MM.1S (cell line): Measurements from ENCODE around the gene PCBP1.

Source experiments
- DNase-seq: peaks from one replicate; pipeline ENCODE4 v3.0.0-alpha.2; 2015
- H2AFZ ChIP-seq: fragments of 300-600 bp; sonication (generic); 2 replicates; pipeline ENCODE4 v1.6.0; 2016; ENCODE audit warnings: antibody characterized with exemption, low read length
- H3F3A ChIP-seq: fragments of 300-600 bp; sonication (generic); 2 replicates; pipeline ENCODE4 v1.6.1; 2016; ENCODE audit warnings: mild to moderate bottlenecking, antibody characterized with exemption, low read length, moderate library complexity, mixed read lengths; ENCODE audit not compliant: insufficient read depth
- H3K27ac ChIP-seq: fragments of 300-600 bp; sonication (generic); 2 replicates; pipeline ENCODE4 v1.5.1; 2016; ENCODE audit warnings: mild to moderate bottlenecking, low read length
- H3K27me3 ChIP-seq: fragments of 300-600 bp; sonication (generic); replicated peaks from 2 replicates; pipeline ENCODE4 v1.6.0; 2016; ENCODE audit warnings: low read length; ENCODE audit not compliant: insufficient read depth
- H3K36me3 ChIP-seq: fragments of 300-600 bp; sonication (generic); replicated peaks from 2 replicates; pipeline ENCODE4 v1.6.1; 2016; ENCODE audit warnings: mild to moderate bottlenecking, low read length, mixed read lengths; ENCODE audit not compliant: insufficient read depth
- H3K4me1 ChIP-seq: fragments of 300-600 bp; sonication (generic); 2 replicates; pipeline ENCODE4 v1.6.1; 2016; ENCODE audit warnings: low read length, mixed read lengths
- H3K4me2 ChIP-seq: fragments of 300-600 bp; sonication (generic); 2 replicates; pipeline ENCODE4 v1.6.0; 2016; ENCODE audit warnings: low read depth, low read length
- H3K4me3 ChIP-seq: fragments of 300-600 bp; sonication (generic); 2 replicates; pipeline ENCODE4 v1.5.1; 2016; ENCODE audit warnings: low read length, mixed read lengths
- H3K79me2 ChIP-seq: fragments of 300-600 bp; sonication (generic); 2 replicates; pipeline ENCODE4 v1.6.1; 2016; ENCODE audit warnings: mixed run types, low read length, mixed read lengths
- H3K9ac ChIP-seq: fragments of 300-600 bp; sonication (generic); 2 replicates; pipeline ENCODE4 v1.6.1; 2016; ENCODE audit warnings: low read length, mixed read lengths
- H3K9me2 ChIP-seq: fragments of 300-600 bp; sonication (generic); replicated peaks from 2 replicates; pipeline ENCODE4 v1.6.1; 2016; ENCODE audit warnings: mild to moderate bottlenecking, low read length, mixed read lengths; ENCODE audit not compliant: insufficient read depth
- H3K9me3 ChIP-seq: fragments of 300-600 bp; sonication (generic); replicated peaks from 2 replicates; pipeline ENCODE4 v1.6.1; 2016; ENCODE audit warnings: mild to moderate bottlenecking, low read length, mixed read lengths; ENCODE audit not compliant: insufficient read depth
- H4K20me1 ChIP-seq: fragments of 300-600 bp; sonication (generic); 2 replicates; pipeline ENCODE4 v1.6.1; 2016; ENCODE audit warnings: mild to moderate bottlenecking, low read length, moderate library complexity, mixed read lengths; ENCODE audit not compliant: insufficient read depth
- EZH2 ChIP-seq: fragments of 300-600 bp; sonication (generic); optimal IDR thresholded peaks from 2 replicates; pipeline ENCODE3; 2017; ENCODE audit warnings: low read depth, mild to moderate bottlenecking, antibody characterized with exemption, low read length, mixed read lengths
- EZH2phosphoT487 ChIP-seq: fragments of 300-600 bp; sonication (generic); IDR thresholded peaks from 2 replicates; pipeline ENCODE4 v1.6.1; 2018; ENCODE audit warnings: antibody characterized with exemption, low read length
- TF ChIP-seq, protein P1 (sequence below): fragments of 300-600 bp; sonication (generic); IDR thresholded peaks from 2 replicates; pipeline ENCODE4 v1.5.1; 2016; ENCODE audit warnings: antibody characterized with exemption, low read length, mixed read lengths

Gene PCBP1

DNA sequence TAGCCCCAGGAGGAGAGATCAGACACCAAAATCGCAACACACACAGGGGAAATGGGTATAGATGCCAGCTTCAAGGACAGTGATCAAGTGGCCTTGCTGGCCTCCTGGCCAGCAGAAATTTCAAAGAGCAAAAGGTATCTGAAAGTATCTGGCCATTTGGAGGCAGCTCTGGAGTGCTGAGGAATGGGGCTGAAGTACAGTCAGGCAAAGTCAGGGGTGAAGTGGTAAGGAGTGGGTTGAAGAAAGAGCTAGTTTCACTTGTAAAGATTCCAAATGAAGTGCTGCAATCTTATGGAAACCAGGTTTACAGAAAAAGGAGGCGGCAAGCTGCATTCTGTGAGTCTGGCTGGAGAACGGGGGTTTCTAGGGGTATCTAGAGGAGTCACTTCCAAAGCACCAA lies 19.2 kb upstream of the PCBP1 start:
- peak overlapping the region; percentile 74; the same call in 1 of the 2 replicates for H3K27ac ChIP-seq
- H3K9me3 ChIP-seq: no peaks in the 10 kb centered on the region
- 0 out of 2 replicates have a peak overlapping the region, but pooled peaks have one; percentile 7 for H3K9ac ChIP-seq
- H3K4me3 ChIP-seq: no peak overlapping the region
- H3K27me3 ChIP-seq: no peaks in the 10 kb centered on the region
- no peaks in the 10 kb centered on the region; the same call in 1 of the 2 replicates for H3K36me3 ChIP-seq
- peaks cover 20% of the 10 kb centered on the region for H3K4me1 ChIP-seq
- TF ChIP-seq EZH2phosphoT487 (no peak), EZH2 (no peak)
- TF ChIP-seq, protein P1, sequence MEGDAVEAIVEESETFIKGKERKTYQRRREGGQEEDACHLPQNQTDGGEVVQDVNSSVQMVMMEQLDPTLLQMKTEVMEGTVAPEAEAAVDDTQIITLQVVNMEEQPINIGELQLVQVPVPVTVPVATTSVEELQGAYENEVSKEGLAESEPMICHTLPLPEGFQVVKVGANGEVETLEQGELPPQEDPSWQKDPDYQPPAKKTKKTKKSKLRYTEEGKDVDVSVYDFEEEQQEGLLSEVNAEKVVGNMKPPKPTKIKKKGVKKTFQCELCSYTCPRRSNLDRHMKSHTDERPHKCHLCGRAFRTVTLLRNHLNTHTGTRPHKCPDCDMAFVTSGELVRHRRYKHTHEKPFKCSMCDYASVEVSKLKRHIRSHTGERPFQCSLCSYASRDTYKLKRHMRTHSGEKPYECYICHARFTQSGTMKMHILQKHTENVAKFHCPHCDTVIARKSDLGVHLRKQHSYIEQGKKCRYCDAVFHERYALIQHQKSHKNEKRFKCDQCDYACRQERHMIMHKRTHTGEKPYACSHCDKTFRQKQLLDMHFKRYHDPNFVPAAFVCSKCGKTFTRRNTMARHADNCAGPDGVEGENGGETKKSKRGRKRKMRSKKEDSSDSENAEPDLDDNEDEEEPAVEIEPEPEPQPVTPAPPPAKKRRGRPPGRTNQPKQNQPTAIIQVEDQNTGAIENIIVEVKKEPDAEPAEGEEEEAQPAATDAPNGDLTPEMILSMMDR: no peak
- peaks cover 15% of the 10 kb centered on the region for H3K79me2 ChIP-seq
- no peaks in the 10 kb centered on the region for H3K9me2 ChIP-seq
- H3K4me2 ChIP-seq: peak overlapping the region; percentile 70; the same call in 1 of the 2 replicates
- H2AFZ ChIP-seq: no peak overlapping the region
- H4K20me1 ChIP-seq: no peaks in the 10 kb centered on the region
- H3F3A ChIP-seq: peaks cover 25% of the 10 kb centered on the region
- no peak for DNase-seq

DNA sequence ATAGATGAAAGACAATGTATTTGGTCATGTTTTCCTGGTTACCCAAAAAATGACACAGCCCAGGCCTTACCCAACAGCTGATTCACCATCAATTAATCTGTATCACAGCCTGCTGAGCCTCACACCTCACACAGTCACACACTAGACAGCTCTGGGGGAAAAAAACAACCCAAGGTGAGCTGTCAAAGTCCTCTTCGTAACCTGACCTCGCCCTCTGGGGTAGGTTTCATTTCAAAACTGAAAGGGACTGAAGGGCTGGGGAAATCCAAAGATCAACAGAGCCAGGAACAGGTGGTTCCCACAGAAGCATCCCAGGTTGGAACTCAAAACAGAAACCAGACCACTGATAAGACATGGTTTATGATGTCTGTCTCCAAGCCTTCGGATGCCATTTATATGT lies 18.2 kb upstream of the PCBP1 start:
- H3K4me1 ChIP-seq: peaks cover 20% of the 10 kb centered on the region
- peaks cover 15% of the 10 kb centered on the region for H3K79me2 ChIP-seq
- TF ChIP-seq EZH2: no peak
- TF ChIP-seq, protein P1: no peak
- H3K9me3 ChIP-seq: no peaks in the 10 kb centered on the region
- peaks cover 25% of the 10 kb centered on the region for H3F3A ChIP-seq
- peak overlapping the region; percentile 74 for H3K27ac ChIP-seq
- no peaks in the 10 kb centered on the region; the same call in 1 of the 2 replicates for H3K36me3 ChIP-seq
- H3K27me3 ChIP-seq: no peaks in the 10 kb centered on the region
- H3K4me2 ChIP-seq: peak overlapping the region; percentile 70
- no peaks in the 10 kb centered on the region for H4K20me1 ChIP-seq
- peak; percentile 90 for DNase-seq
- no peaks in the 10 kb centered on the region for H3K9me2 ChIP-seq
- H3K9ac ChIP-seq: peak overlapping the region; percentile 38; the same call in 1 of the 2 replicates
- H2AFZ ChIP-seq: peak overlapping the region; percentile 18; the same call in 1 of the 2 replicates
- peak overlapping the region; percentile 29 for H3K4me3 ChIP-seq

DNA sequence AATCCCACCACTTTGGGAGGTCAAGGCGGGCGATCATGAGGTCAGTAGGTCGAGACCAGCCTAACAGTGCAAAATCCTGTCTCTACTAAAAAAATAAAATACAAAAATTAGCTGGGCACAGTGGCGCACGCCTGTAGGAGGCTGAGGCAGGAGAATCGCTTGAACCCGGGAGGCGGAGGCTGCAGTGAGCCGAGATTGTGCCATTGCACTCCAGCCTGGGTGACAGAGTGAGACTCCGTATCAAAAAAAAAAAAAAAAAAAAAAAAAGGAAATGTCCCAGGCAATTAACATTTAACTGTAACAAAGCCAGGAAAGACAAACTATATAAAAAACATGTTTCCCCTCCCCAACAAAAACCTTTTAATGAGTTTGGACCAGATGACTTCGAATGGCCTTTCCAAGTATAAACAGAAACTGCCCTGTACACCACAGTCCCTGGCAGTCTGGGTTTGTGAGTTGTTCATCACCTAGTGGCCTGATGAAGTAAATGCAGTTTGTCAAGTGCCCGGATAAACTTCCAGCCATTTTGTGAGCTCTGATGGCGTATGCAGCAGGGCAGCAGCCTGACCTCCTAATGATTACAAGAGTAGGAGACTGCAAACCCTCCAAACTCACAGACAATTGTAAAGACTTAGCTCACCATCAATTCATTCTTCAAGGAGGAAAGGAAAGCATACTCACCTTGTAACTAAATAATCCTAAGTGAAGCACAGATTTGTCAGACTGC lies 16.6 kb upstream of the PCBP1 start:
- no peaks in the 10 kb centered on the region; the same call in 1 of the 2 replicates for H3K36me3 ChIP-seq
- no peak for TF ChIP-seq EZH2phosphoT487
- TF ChIP-seq, protein P1: peak; percentile 83
- DNase-seq: peak; percentile 87
- H3K27me3 ChIP-seq: no peaks in the 10 kb centered on the region
- H3K79me2 ChIP-seq: peaks cover 15% of the 10 kb centered on the region
- peak overlapping the region; percentile 26; the same call in 1 of the 2 replicates for H3K27ac ChIP-seq
- peaks cover 20% of the 10 kb centered on the region for H3K4me1 ChIP-seq
- no peaks in the 10 kb centered on the region for H4K20me1 ChIP-seq
- H3K9ac ChIP-seq: peak overlapping the region; percentile 1; the same call in 1 of the 2 replicates
- H3K9me3 ChIP-seq: no peaks in the 10 kb centered on the region
- peaks cover 25% of the 10 kb centered on the region for H3F3A ChIP-seq
- peak overlapping the region; percentile 60 for H2AFZ ChIP-seq
- H3K9me2 ChIP-seq: no peaks in the 10 kb centered on the region
- H3K4me2 ChIP-seq: peak overlapping the region; percentile 2; the same call in 1 of the 2 replicates
- H3K4me3 ChIP-seq: no peak overlapping the region
